Astrocyte of the spinal cord (primary cell): ENCODE measurements around the gene TMEM213.

ENCODE experiments used
- DNase-seq: peaks from one replicate; pipeline ENCODE4 v3.0.0; 2011; ENCODE audit warnings: low read depth, low spot score
- H3K4me3 ChIP-seq: 2 replicates; pipeline ENCODE4 v1.5.1; 2011; ENCODE audit warnings: low read depth, mild to moderate bottlenecking, low read length, moderate library complexity
- in situ Hi-C: cut with HindIII; loops from 2 replicates; pipeline ENCODE4 v1.10.0; 2017; ENCODE audit warnings: low sequenced_read_pairs
- TF ChIP-seq, protein P1 (sequence below): IDR thresholded peaks from 2 replicates; pipeline ENCODE4 v1.5.1; 2012; ENCODE audit warnings: low read depth, mild to moderate bottlenecking, low read length, inconsistent platforms

Gene TMEM213

GRCh38 chr7:138821912-138822311, 24.1 kb downstream of the TMEM213 start:
- no peak overlapping the region for H3K4me3 ChIP-seq
- no peak for DNase-seq
- TF ChIP-seq, protein P1, sequence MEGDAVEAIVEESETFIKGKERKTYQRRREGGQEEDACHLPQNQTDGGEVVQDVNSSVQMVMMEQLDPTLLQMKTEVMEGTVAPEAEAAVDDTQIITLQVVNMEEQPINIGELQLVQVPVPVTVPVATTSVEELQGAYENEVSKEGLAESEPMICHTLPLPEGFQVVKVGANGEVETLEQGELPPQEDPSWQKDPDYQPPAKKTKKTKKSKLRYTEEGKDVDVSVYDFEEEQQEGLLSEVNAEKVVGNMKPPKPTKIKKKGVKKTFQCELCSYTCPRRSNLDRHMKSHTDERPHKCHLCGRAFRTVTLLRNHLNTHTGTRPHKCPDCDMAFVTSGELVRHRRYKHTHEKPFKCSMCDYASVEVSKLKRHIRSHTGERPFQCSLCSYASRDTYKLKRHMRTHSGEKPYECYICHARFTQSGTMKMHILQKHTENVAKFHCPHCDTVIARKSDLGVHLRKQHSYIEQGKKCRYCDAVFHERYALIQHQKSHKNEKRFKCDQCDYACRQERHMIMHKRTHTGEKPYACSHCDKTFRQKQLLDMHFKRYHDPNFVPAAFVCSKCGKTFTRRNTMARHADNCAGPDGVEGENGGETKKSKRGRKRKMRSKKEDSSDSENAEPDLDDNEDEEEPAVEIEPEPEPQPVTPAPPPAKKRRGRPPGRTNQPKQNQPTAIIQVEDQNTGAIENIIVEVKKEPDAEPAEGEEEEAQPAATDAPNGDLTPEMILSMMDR: no peak
- in situ Hi-C loops: no loop called here

- DNase-seq: no peak
- TF ChIP-seq, protein P1: no peak
- no peak overlapping the region for H3K4me3 ChIP-seq
- in situ Hi-C loops: no loop called here
Measured at GRCh38 chr7:138822867-138823535, 25.2 kb downstream of the TMEM213 start.

DNA sequence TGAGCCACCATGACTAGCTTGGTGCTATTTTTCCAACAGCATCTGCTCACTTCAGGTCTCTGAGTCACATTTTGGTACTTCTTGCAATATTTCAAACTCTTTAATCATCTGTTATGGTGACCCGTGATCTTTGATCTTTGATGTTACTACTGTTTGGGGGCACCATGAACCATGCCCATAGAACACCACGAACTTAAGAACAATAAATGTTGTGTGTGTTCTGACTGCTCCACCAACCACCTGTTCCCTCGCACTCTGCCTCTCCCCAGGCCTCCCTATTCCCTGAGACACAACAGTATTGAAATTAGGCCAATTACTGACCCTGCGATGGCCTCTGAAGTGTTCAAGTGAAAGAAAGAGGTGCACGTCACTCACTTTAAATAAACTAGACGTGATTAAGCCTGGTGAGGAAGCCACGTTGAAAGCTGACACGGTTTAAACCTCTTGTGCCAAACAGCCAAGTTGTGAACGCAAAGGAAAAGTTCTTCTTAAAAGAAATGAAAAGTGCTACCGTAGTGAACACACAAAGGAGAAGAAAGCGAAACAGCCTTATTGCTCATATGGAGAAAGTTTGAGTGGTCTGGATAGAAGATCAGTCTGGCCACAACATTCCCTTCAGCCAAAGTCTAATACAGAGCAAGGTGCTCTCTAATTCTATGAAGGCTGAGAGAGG, 27.4 kb downstream of the TMEM213 start:
- TF ChIP-seq, protein P1: no peak
- no peak for DNase-seq
- in situ Hi-C loops: no loop called here
- H3K4me3 ChIP-seq: no peak overlapping the region

- DNase-seq: no peak
- TF ChIP-seq, protein P1: no peak
- in situ Hi-C loops: no loop called here
- H3K4me3 ChIP-seq: no peak overlapping the region
Measured at GRCh38 chr7:138828302-138828701, 30.5 kb downstream of the TMEM213 start.

DNA sequence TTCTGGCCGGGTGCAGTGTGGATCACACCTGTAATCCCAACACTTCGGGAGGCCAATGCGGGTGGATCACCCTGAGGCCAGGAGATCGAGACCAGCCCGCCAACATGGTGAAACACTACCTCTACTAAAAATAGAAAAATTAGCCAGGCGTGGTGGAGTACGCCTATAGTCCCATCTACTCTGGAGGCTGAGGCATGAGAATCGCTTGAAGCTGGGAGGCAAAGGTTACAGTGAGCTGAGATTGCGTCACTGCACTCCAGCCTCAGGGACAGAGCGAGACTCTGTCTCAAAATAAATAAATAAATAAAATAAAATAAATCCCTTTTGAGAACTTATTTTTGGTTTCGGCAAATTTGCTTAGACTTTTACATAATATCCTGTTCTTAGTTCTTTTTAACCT, 31.5 kb downstream of the TMEM213 start:
- in situ Hi-C loops: no loop called here

GRCh38 chr7:138832966-138833365, 35.2 kb downstream of the TMEM213 start:
- TF ChIP-seq, protein P1: no peak
- no peak for DNase-seq
- in situ Hi-C loops: no loop called here
- H3K4me3 ChIP-seq: no peak overlapping the region

More for the DNA sequence above, 31.5 kb downstream of the TMEM213 start:
- no peak overlapping the region for H3K4me3 ChIP-seq
- TF ChIP-seq, protein P1: no peak
- no peak for DNase-seq
